K562 (cell line): ENCODE measurements around the gene SERPINB12. TPM values are rescaled to one million over a fixed set of nuclear protein-coding genes. Genes with fewer than 3 reads are reported as not detected.

Experiments used
- ATAC-seq: fragments of 200-7000 bp; cut with Tn5 transposase; 3 replicates; pipeline ENCODE4 v1.9.1; 2020; ENCODE audit warnings: moderate library complexity
- BruUV-seq: library from RNA; stranded (reverse); fragments of 400-500 nt; replicated peaks from 2 replicates; lab custom pipeline; 2021; lab: Mats Ljungman, UMichigan
- CTCF ChIA-PET: fragments of 300-600 bp; formaldehyde crosslinking; extraction: SDS; loops from one replicate; lab custom pipeline; 2021; ENCODE audit warnings: low intra/inter-chr PET ratio; lab: Yijun Ruan, JAX
- POLR2A ChIA-PET: fragments of 300-600, 350-650 bp; sonication (Branson Sonifier 250); formaldehyde crosslinking; extraction: SDS; loops from one replicate; lab custom pipeline; 2021; ENCODE audit warnings: antibody characterized with exemption, inconsistent platforms; lab: Yijun Ruan, JAX
- DNase-seq, 4 experiments: peaks; one replicate each; pipeline versions ENCODE4 v3.0.0 to v3.0.0-alpha.2; 2011 to 2018; ENCODE audit warnings: low spot score in 3 of 4, mixed read lengths in 3 of 4; ENCODE audit errors: extremely low read depth in 1 of 4
- FAIRE-seq: peaks from 2 replicates; lab custom pipeline; 2011; peaks lifted over from hg19 to GRCh38; lab: Jason Lieb, UNC
- H2AFZ ChIP-seq: 2 replicates; pipeline ENCODE4 v1.6.0; 2011; ENCODE audit warnings: low read depth, low read length, control low read depth, inconsistent platforms
- H3K27ac ChIP-seq: fragments of 200-600 bp; 3 replicates; pipeline ENCODE4 v1.8.0; 2011; ENCODE audit warnings: low read depth, mild to moderate bottlenecking, control low read depth, inconsistent platforms, low read length, moderate library complexity, mixed read lengths; ENCODE audit errors: extremely low read depth
- H3K27me3 ChIP-seq, 2 experiments: fragments of 300-600 bp in 1 of 2; 2 replicates in 1 of 2; 3 replicates in 1 of 2; pipeline versions ENCODE4 v1.6.0 to v1.8.0; 2011; ENCODE audit warnings: inconsistent platforms in 2 of 2, low read length in 2 of 2, mild to moderate bottlenecking in 1 of 2, mixed read lengths in 1 of 2, moderate library complexity in 1 of 2; ENCODE audit not compliant: control insufficient read depth in 2 of 2, insufficient read depth in 2 of 2
- H3K36me3 ChIP-seq: fragments of 300-600 bp; 3 replicates; pipeline ENCODE4 v1.8.0; 2011; ENCODE audit warnings: mild to moderate bottlenecking, low read length, inconsistent platforms; ENCODE audit not compliant: control insufficient read depth, insufficient read depth
- H3K4me1 ChIP-seq, 2 experiments: fragments of 200-600 bp in 1 of 2; replicated peaks in 1 of 2; 2 replicates in 1 of 2; 3 replicates in 1 of 2; pipeline versions ENCODE4 v1.5.1 to v1.8.0; 2011; ENCODE audit warnings: inconsistent platforms in 2 of 2, low read length in 2 of 2, mild to moderate bottlenecking in 1 of 2, mixed read lengths in 1 of 2, moderate library complexity in 1 of 2; ENCODE audit not compliant: control insufficient read depth in 2 of 2, insufficient read depth in 2 of 2
- H3K4me2 ChIP-seq: 2 replicates; pipeline ENCODE4 v1.6.1; 2011; ENCODE audit warnings: low read length, control low read depth, inconsistent platforms, mixed read lengths; ENCODE audit not compliant: insufficient read depth
- H3K4me3 ChIP-seq: fragments of 200-600 bp; sonication (generic), shearing (Covaris generic); 2 replicates; pipeline ENCODE4 v1.5.1; 2016; ENCODE audit warnings: control low read depth, inconsistent platforms
- H3K79me2 ChIP-seq: fragments of 200-600 bp; 3 replicates; pipeline ENCODE4 v1.8.0; 2011; ENCODE audit warnings: low read length, inconsistent platforms; ENCODE audit not compliant: control insufficient read depth, insufficient read depth
- H3K9ac ChIP-seq, 2 experiments: 2 replicates each; pipeline versions ENCODE4 v1.6.0 to v1.6.1; 2011; ENCODE audit warnings: low read depth in 2 of 2, low read length in 2 of 2, control low read depth in 1 of 2, inconsistent platforms in 1 of 2, mild to moderate bottlenecking in 1 of 2, mixed read lengths in 1 of 2; ENCODE audit not compliant: insufficient read depth in 1 of 2
- H3K9me1 ChIP-seq: one replicate; pipeline ENCODE4 v1.6.0; 2011; ENCODE audit warnings: inconsistent platforms, mild to moderate bottlenecking, low read length, moderate library complexity; ENCODE audit not compliant: control insufficient read depth, insufficient read depth
- H3K9me3 ChIP-seq: replicated peaks from 2 replicates; pipeline ENCODE4 v1.5.1; 2011; ENCODE audit warnings: low read depth, low read length, inconsistent platforms; ENCODE audit not compliant: control insufficient read depth, insufficient read depth
- H4K20me1 ChIP-seq: replicated peaks from 2 replicates; pipeline ENCODE4 v1.6.1; 2011; ENCODE audit warnings: low read length, inconsistent platforms, mixed read lengths; ENCODE audit not compliant: control insufficient read depth, insufficient read depth
- KLF13 ChIP-seq: fragments of 450-650 bp; IDR thresholded peaks from 2 replicates; pipeline ENCODE4 v1.6.1; 2016; ENCODE audit warnings: missing genetic modification characterization, low read depth, mild to moderate bottlenecking, missing compliant biosample characterization, moderate library complexity, borderline replicate concordance
- SIX5 ChIP-seq, 2 experiments: IDR thresholded peaks; 2 replicates each; pipeline ENCODE4 v1.6.1; 2011; ENCODE audit warnings: low read length in 2 of 2, borderline replicate concordance in 1 of 2, low read depth in 1 of 2, mild to moderate bottlenecking in 1 of 2, moderate library complexity in 1 of 2; ENCODE audit not compliant: insufficient read depth in 1 of 2
- TAF7 ChIP-seq: fragments of 450-650 bp; IDR thresholded peaks from 2 replicates; pipeline ENCODE4 v1.6.1; 2016; ENCODE audit warnings: missing genetic modification characterization, missing compliant biosample characterization
- TCF15 ChIP-seq: fragments of 250-450 bp; sonication (Bioruptor Pico); IDR thresholded peaks from 2 replicates; pipeline ENCODE4 v1.8.0; 2022; ENCODE audit warnings: moderate library complexity, mild to moderate bottlenecking, inconsistent platforms
- ZNF347 ChIP-seq: fragments of 450-650 bp; formaldehyde crosslinking; IDR thresholded peaks from 2 replicates; pipeline ENCODE4 v1.4.0; 2020; ENCODE audit warnings: low read depth, mild to moderate bottlenecking, moderate library complexity
- ZNF354B ChIP-seq: fragments of 250-450 bp; sonication (Bioruptor Pico); IDR thresholded peaks from 2 replicates; pipeline ENCODE4 v1.4.0; 2020
- WGBS: fragments of 100-300 bp; shearing (Covaris generic); methylation state at CpG from one replicate; pipeline ENCODE4 v1.1.6; 2016; ENCODE audit warnings: low coverage, mixed read lengths; ENCODE audit not compliant: insufficient coverage; ENCODE audit errors: missing lambda C conversion rate; 5-methylcytosine and 5-hydroxymethylcytosine counted together
- in situ Hi-C: fragments of 300-500 bp; cut with MboI; formaldehyde crosslinking; loops from 4 replicates; pipeline ENCODE4 v1.15.0; 2018; ENCODE audit warnings: inconsistent platforms, mixed read lengths
- intact Hi-C: fragments of 100-400 bp; cut with micrococcal nuclease; formaldehyde crosslinking; loops from 2 replicates; pipeline ENCODE4 v1.14.2; 2022
- polyA plus RNA-seq, 8 experiments: library from polyadenylated mRNA; depleted of rRNA in 4 of 8; stranded (reverse) in 5 of 8; unstranded in 3 of 8; fragments of >200 nt; fragmentation: Nextera tagmentation in 2 of 8; fragmentation: Illumina TruSeq in 1 of 8; extraction: Ambion mirVana in 2 of 8; extraction: Trizol in 1 of 8; gene quantifications; 2 replicates each; pipeline versions ENCODE4 v1.2.1 to v1.2.3, GENCODE V29; 2011 to 2014; ENCODE audit warnings: inconsistent platforms in 1 of 8, missing spikeins in 1 of 8
- total RNA-seq, 7 experiments: library from RNA; depleted of rRNA in 6 of 7; stranded (reverse); fragments of >200 nt in 6 of 7; fragmentation: Illumina TruSeq in 2 of 7; extraction: Trizol in 2 of 7; gene quantifications; 2 replicates each; pipeline versions ENCODE4 v1.2.1 to v1.2.3, GENCODE V29; 2011 to 2021; ENCODE audit warnings: low replicate concordance in 1 of 7
- TF ChIP-seq, protein P1 (sequence below): sonication (generic); formaldehyde crosslinking; IDR thresholded peaks from 2 replicates; pipeline ENCODE4 v1.8.0; 2022; ENCODE audit warnings: mild to moderate bottlenecking, missing genetic modification reagents

SERPINB12 gene
- total and polyA plus RNA-seq, 9 of the 15 experiments (the other 6 are each of a cell fraction or from before 2014, with no cell fraction given): not detected

DNA sequence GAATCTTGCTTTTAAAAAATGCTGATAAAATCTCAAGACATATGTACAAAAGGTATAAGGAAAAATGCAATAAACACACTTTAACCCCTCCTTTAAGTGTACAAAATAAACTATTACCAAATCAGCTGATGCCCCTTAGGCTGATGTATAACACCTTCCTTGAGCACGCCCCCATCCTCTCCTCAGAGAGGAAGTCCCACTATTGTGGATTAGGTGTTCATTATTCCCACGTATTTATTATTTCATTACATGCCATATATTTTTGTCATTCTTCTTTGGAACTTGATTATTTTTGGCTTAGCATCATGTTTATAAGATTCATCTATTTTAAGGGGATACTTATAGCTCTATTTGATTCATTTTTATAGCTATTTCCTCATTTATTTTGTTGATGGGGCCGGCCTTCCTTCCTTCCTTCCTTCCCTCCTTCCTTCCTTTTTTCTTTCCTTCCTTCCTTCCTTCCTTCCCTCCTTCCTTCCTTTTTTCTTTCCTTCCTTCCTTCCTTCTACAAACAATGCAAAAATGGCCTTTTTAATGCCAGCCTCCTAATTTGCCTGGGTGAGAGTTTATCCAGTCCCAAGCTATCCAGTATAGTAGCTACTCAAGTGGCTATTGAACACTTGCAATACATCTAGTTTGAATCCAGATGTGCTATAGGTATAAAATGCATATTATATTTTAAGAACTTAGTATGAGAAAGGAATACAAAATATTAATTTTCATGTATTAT lies 49.0 kb downstream of the SERPINB12 start:
- Histone ChIP-seq H3K36me3 (no peaks in the 10 kb centered on the region), H3K4me3 (no peak overlapping the region), H3K27me3 (no peaks in the 10 kb centered on the region), H2AFZ (no peak overlapping the region), H4K20me1 (no peaks in the 10 kb centered on the region), H3K4me1 (no peaks in the 10 kb centered on the region), H3K4me2 (no peak overlapping the region), H3K27ac (no peak overlapping the region), H3K9me1 (no peaks in the 10 kb centered on the region), H3K79me2 (no peaks in the 10 kb centered on the region), H3K9ac (no peak overlapping the region), H3K9me3 (no peaks in the 10 kb centered on the region)
- no peak for FAIRE-seq
- POLR2A ChIA-PET: interaction anchor here (1.1 kb wide), 1 partner anchor 11 kb away, joined by 3 read pairs; no protein-coding TSS in a partner anchor
- ATAC-seq: no peak
- TF ChIP-seq ZNF354B (no peak), TCF15 (CRISPR knock-in tag) (no peak), ZNF347 (no peak), SIX5 (IDR thresholded peaks at IDR 0.05; ENCODE audit: borderline replicate concordance in 1 of 2, insufficient read depth in 1 of 2, low read depth in 1 of 2, low read length in 2 of 2) (no peak), TAF7 (tag) (no peak), KLF13 (no peak)
- TF ChIP-seq, protein P1, sequence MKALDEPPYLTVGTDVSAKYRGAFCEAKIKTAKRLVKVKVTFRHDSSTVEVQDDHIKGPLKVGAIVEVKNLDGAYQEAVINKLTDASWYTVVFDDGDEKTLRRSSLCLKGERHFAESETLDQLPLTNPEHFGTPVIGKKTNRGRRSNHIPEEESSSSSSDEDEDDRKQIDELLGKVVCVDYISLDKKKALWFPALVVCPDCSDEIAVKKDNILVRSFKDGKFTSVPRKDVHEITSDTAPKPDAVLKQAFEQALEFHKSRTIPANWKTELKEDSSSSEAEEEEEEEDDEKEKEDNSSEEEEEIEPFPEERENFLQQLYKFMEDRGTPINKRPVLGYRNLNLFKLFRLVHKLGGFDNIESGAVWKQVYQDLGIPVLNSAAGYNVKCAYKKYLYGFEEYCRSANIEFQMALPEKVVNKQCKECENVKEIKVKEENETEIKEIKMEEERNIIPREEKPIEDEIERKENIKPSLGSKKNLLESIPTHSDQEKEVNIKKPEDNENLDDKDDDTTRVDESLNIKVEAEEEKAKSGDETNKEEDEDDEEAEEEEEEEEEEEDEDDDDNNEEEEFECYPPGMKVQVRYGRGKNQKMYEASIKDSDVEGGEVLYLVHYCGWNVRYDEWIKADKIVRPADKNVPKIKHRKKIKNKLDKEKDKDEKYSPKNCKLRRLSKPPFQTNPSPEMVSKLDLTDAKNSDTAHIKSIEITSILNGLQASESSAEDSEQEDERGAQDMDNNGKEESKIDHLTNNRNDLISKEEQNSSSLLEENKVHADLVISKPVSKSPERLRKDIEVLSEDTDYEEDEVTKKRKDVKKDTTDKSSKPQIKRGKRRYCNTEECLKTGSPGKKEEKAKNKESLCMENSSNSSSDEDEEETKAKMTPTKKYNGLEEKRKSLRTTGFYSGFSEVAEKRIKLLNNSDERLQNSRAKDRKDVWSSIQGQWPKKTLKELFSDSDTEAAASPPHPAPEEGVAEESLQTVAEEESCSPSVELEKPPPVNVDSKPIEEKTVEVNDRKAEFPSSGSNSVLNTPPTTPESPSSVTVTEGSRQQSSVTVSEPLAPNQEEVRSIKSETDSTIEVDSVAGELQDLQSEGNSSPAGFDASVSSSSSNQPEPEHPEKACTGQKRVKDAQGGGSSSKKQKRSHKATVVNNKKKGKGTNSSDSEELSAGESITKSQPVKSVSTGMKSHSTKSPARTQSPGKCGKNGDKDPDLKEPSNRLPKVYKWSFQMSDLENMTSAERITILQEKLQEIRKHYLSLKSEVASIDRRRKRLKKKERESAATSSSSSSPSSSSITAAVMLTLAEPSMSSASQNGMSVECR (CRISPR knock-in tag): no peak
- DNase-seq: no peak
- WGBS: 0% methylated on average over 3 of the region's 3 CpGs
- in situ Hi-C loops: no loop called here
- CTCF ChIA-PET: no interaction called here
- no TSS peak for BruUV-seq
- intact Hi-C loops: no loop called here
